Left lung (tissue), 10 donors: Measurements from ENCODE around the gene POLR2L. TPM values are rescaled to one million over a fixed set of nuclear protein-coding genes. Genes with fewer than 3 reads are reported as not detected.

Source experiments
- ATAC-seq: fragments of 200-7000 bp; cut with Tn5 transposase; one replicate; pipeline ENCODE4 v1.9.1; 2020; ENCODE audit warnings: moderate library complexity
- DNase-seq, 4 donors: peaks; one replicate each; pipeline ENCODE4 v3.0.0-alpha.2; 2013 to 2020
- H3K27ac ChIP-seq, 2 donors: fragments of 200-600 bp; sonication (generic) in 1 of 2; one replicate each; pipeline versions ENCODE4 v1.5.0 to v1.8.0; 2020 to 2021
- H3K27me3 ChIP-seq, 2 donors: fragments of 200-600 bp; sonication (generic) in 1 of 2; one replicate each; pipeline versions ENCODE4 v1.5.0 to v1.8.0; 2020 to 2021
- H3K36me3 ChIP-seq, 2 donors: fragments of 200-600 bp; sonication (generic) in 1 of 2; one replicate each; pipeline versions ENCODE4 v1.5.0 to v1.8.0; 2020 to 2021
- H3K4me1 ChIP-seq, 2 donors: fragments of 200-600 bp; one replicate each; pipeline ENCODE4 v1.8.0; 2021
- H3K4me3 ChIP-seq, 2 donors: fragments of 200-600 bp; sonication (generic) in 1 of 2; one replicate each; pipeline versions ENCODE4 v1.5.0 to v1.8.0; 2020 to 2021; ENCODE audit warnings: mild to moderate bottlenecking in 1 of 2
- H3K9me3 ChIP-seq, 2 donors: fragments of 200-600 bp; sonication (generic) in 1 of 2; one replicate each; pipeline versions ENCODE4 v1.5.0 to v1.8.0; 2020 to 2021
- intact Hi-C, 2 donors: fragments of 100-400 bp; cut with DNase I; formaldehyde crosslinking; loops; one replicate each; pipeline versions ENCODE4 v1.11.2 to v1.14.2; 2022
- polyA plus RNA-seq, 6 donors: library from polyadenylated mRNA; unstranded; fragments of 120-200 nt; gene quantifications; one replicate each; pipeline ENCODE4 v1.2.1, GENCODE V29; 2013; ENCODE audit not compliant: insufficient read length in 6 of 6
- total RNA-seq, 2 donors: library from RNA; stranded (reverse); fragmentation: NEBNext Ultra II Directional; extraction: Animal tissue kit (Norgen Biotek cat#: 25700); gene quantifications; one replicate each; pipeline ENCODE4 v1.2.1, GENCODE V29; 2021
- TF ChIP-seq, protein P1 (sequence below), 2 donors: fragments of 200-600 bp; sonication (generic) in 1 of 2; IDR thresholded peaks; one replicate each; pipeline versions ENCODE4 v1.5.0 to v1.8.0; 2021; ENCODE audit warnings: antibody characterized with exemption in 2 of 2
- donor health status: DM: no; HTN: yes; CAD: no.
- donor health status: DM: no; HTN: no; CAD: no.

Gene POLR2L
- total and polyA plus RNA-seq, 8 donors: 65.2 to 227 (median 103) TPM

DNA sequence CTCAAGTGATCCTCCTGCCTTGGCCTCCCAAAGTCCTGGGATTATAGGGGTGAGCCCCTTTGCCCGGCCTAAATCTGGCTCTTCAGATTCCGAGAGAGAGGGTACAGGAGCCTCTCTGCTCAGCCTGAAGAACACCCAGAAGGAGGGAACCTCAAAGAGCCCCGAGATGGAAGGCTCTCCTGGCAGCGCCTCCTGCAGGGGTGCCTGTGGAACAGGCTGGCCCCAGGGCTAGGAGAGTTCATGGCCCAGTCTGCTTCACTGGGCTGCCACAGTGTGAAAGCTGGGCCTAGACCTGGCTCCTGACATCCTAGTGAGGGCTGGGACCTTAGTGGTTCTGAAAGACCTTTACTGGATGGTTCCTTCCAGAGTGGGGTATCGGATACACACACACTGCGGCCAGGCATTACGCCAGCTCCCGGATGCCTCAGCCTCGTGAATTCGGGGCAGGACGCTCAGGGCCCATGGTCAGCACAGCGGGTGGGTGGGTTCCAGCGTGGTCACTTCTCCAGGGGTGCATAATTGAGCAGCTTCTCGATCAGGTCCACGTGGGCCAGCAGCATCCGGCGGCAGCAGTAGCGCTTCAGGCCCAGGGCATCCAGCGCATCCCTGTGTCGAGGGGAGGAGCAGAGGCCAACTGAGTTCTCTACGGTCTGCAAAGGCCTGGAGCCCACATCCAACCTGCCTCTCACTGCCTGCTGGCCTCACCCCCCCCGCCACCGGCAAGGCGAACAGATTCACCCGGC is 2.3 kb downstream of the POLR2L start:
- peak overlapping the region in 1 of 2 donors; percentile 98 for H3K4me3 ChIP-seq
- peaks cover 21 to 76% of the 10 kb centered on the region in 2 donors for H3K4me1 ChIP-seq
- peaks cover 0 to 11% of the 10 kb centered on the region in 2 donors for H3K27me3 ChIP-seq
- no peak for DNase-seq
- TF ChIP-seq, protein P1, sequence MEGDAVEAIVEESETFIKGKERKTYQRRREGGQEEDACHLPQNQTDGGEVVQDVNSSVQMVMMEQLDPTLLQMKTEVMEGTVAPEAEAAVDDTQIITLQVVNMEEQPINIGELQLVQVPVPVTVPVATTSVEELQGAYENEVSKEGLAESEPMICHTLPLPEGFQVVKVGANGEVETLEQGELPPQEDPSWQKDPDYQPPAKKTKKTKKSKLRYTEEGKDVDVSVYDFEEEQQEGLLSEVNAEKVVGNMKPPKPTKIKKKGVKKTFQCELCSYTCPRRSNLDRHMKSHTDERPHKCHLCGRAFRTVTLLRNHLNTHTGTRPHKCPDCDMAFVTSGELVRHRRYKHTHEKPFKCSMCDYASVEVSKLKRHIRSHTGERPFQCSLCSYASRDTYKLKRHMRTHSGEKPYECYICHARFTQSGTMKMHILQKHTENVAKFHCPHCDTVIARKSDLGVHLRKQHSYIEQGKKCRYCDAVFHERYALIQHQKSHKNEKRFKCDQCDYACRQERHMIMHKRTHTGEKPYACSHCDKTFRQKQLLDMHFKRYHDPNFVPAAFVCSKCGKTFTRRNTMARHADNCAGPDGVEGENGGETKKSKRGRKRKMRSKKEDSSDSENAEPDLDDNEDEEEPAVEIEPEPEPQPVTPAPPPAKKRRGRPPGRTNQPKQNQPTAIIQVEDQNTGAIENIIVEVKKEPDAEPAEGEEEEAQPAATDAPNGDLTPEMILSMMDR (IDR thresholded peaks at IDR 0.05): no peak
- no peak for ATAC-seq
- peak overlapping the region in 1 of 2 donors; percentile 18 for H3K27ac ChIP-seq
- H3K36me3 ChIP-seq: peaks cover 0 to 54% of the 10 kb centered on the region in 2 donors
- intact Hi-C loops: no loop called here
- H3K9me3 ChIP-seq: no peaks in the 10 kb centered on the region

DNA sequence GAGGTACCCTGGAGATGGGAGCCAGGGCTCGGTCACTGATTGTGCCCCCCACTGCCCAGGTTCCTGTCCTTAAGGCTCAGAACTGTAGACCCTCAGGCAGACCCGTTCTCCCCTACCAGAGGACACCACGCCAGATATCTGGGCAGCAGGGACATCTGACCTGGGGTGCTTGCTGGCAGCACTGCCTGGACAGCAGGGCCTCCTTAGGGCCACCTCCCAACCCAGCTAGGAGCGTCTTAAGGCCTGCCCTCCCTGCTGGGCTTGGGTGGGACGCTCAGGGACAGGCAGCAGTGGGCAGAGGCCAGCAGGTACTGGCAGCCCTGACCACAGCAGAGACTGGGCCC is 3.1 kb downstream of the POLR2L start:
- H3K27me3 ChIP-seq: peaks cover 0 to 11% of the 10 kb centered on the region in 2 donors
- peaks cover 25 to 79% of the 10 kb centered on the region in 2 donors for H3K4me1 ChIP-seq
- no peak overlapping the region for H3K4me3 ChIP-seq
- H3K9me3 ChIP-seq: no peaks in the 10 kb centered on the region
- H3K36me3 ChIP-seq: peaks cover 0 to 54% of the 10 kb centered on the region in 2 donors
- intact Hi-C loops: no loop called here
- no peak for ATAC-seq
- H3K27ac ChIP-seq: peak overlapping the region in 1 of 2 donors; percentile 18
- DNase-seq: no peak
- TF ChIP-seq, protein P1 (IDR thresholded peaks at IDR 0.05): no peak

DNA sequence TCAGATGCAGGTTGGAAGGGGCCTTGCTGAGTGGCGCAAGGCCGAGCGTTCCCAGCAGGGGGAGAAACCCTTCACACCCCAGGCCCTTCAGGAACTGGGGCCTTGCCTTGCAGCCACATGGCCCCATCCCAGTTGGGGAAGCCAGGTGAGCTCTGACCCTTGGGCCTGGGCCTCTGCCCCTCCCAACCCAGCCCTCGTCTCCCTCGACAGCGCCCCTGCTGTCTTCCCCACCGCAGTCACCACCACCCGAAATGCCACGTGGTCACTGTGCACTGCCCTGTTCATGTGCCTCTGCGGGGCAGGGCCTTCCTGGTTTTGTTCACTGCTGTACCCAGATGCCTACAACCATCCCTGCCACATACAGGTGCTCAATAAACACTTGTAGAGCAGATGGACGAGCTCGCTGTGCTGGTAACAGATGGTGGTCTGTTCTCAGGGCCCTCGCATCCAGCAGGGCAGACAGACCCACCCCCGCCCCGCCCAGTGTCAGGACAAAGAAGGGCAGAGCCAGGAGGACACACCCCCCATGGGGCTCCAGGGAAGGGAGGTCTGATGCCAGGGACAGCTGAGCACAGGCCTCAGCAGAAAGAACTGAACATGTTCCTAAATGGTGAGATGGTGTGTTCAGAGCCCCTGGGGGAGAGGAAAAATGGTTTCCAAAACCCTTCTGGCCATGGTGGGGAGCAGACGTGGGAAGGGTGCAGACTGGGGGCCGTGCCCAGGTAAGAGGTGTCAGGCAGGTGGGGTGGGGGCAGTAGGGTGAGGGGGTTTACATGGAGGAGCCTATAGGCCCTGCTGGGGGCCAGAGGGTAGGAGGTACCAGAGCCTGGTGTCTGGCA is 3.7 kb downstream of the POLR2L start:
- Histone ChIP-seq H3K27me3 (peaks cover 0 to 9% of the 10 kb centered on the region in 2 donors), H3K36me3 (peaks cover 0 to 54% of the 10 kb centered on the region in 2 donors), H3K27ac (no peak overlapping the region), H3K4me3 (no peak overlapping the region), H3K4me1 (peaks cover 27 to 79% of the 10 kb centered on the region in 2 donors), H3K9me3 (no peaks in the 10 kb centered on the region)
- DNase-seq (no peak), ATAC-seq (no peak)
- intact Hi-C loops: no loop called here
- TF ChIP-seq, protein P1 (IDR thresholded peaks at IDR 0.05): no peak

DNA sequence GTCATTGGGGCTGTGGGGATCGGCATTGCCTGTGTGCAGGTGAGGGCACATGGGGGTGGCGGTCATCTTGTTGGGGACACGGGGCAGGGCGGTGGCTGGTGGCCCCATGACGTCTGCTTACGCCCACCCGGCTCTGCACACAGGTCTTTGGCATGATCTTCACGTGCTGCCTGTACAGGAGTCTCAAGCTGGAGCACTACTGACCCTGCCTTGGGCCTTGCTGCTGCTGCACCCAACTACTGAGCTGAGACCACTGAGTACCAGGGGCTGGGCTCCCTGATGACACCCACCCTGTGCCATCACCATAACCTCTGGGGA is 4.4 kb downstream of the POLR2L start:
- Histone ChIP-seq H3K36me3 (peaks cover 0 to 54% of the 10 kb centered on the region in 2 donors), H3K4me3 (no peak overlapping the region), H3K27me3 (peaks cover 0 to 2% of the 10 kb centered on the region in 2 donors), H3K27ac (no peak overlapping the region), H3K9me3 (no peaks in the 10 kb centered on the region), H3K4me1 (peaks cover 21 to 75% of the 10 kb centered on the region in 2 donors)
- ATAC-seq (no peak), DNase-seq (no peak)
- intact Hi-C loops: no loop called here
- TF ChIP-seq, protein P1 (IDR thresholded peaks at IDR 0.05): no peak
